Measurements from ENCODE around the gene LCN12.
A peak's percentile ranks its signal among the peaks of the same experiment; 100 is the strongest.

The LCN12 gene

GRCh38 chr9:136951541-136952320 lies at the start of gene LCN12:
LCN12 (plus strand) TSS chr9:136952273; CDS start chr9:136952328, 55 bp downstream.
- no peak for DNase-seq

GRCh38 chr9:136903041-136903554 lies 49.0 kb upstream of the LCN12 start:
- DNase-seq: no peak

- DNase-seq: no peak
These were observed 45.8 kb upstream of the LCN12 start for GRCh38 chr9:136906266-136906665.

GRCh38 chr9:136907011-136907914 lies 44.8 kb upstream of the LCN12 start:
- no peak for DNase-seq

GRCh38 chr9:136910197-136910900 lies 41.7 kb upstream of the LCN12 start:
- peak in 4 of 58 donors; percentile 8 to 21 (median 14) for DNase-seq

- no peak for DNase-seq
These were observed 41.2 kb upstream of the LCN12 start for GRCh38 chr9:136910901-136911245.

- no peak for DNase-seq
These were observed 38.2 kb upstream of the LCN12 start for GRCh38 chr9:136913701-136914438.

GRCh38 chr9:136915632-136916329 lies 36.3 kb upstream of the LCN12 start:
- no peak for DNase-seq

- DNase-seq: no peak
These were observed 35.5 kb upstream of the LCN12 start for GRCh38 chr9:136916330-136917184.

GRCh38 chr9:136917902-136918301 lies 34.2 kb upstream of the LCN12 start:
- no peak for DNase-seq

GRCh38 chr9:136920069-136920468 lies 32.0 kb upstream of the LCN12 start:
- no peak for DNase-seq

GRCh38 chr9:136920734-136921231 lies 31.3 kb upstream of the LCN12 start:
- no peak for DNase-seq

GRCh38 chr9:136921307-136921706 lies 30.8 kb upstream of the LCN12 start:
- DNase-seq: no peak

- DNase-seq: no peak
These were observed 30.4 kb upstream of the LCN12 start for GRCh38 chr9:136921718-136922117.

- DNase-seq: no peak
These were observed 29.5 kb upstream of the LCN12 start for GRCh38 chr9:136922540-136922939.

- DNase-seq: no peak
These were observed 28.2 kb upstream of the LCN12 start for GRCh38 chr9:136923881-136924280.

GRCh38 chr9:136925414-136926153 lies 26.5 kb upstream of the LCN12 start:
- no peak for DNase-seq

GRCh38 chr9:136926154-136926704 lies 25.8 kb upstream of the LCN12 start:
- DNase-seq: no peak

Measured in anterior cingulate cortex (tissue), 58 donors.